GM21528 (cell line): Measurements from ENCODE around the gene B4GALNT4.

Experiments
- ATAC-seq: cut with Tn5 transposase; IDR thresholded peaks from one replicate; pipeline ENCODE4 v1.9.1; 2021; ENCODE audit warnings: mild to moderate bottlenecking, moderate library complexity; ENCODE audit not compliant: unreplicated experiment, low FRiP score

B4GALNT4 gene

GRCh38 chr11:372809-373715, 3.8 kb downstream of the B4GALNT4 start:
- ATAC-seq: no peak

- ATAC-seq: no peak
Measured at GRCh38 chr11:373716-374551, 4.6 kb downstream of the B4GALNT4 start.

DNA sequence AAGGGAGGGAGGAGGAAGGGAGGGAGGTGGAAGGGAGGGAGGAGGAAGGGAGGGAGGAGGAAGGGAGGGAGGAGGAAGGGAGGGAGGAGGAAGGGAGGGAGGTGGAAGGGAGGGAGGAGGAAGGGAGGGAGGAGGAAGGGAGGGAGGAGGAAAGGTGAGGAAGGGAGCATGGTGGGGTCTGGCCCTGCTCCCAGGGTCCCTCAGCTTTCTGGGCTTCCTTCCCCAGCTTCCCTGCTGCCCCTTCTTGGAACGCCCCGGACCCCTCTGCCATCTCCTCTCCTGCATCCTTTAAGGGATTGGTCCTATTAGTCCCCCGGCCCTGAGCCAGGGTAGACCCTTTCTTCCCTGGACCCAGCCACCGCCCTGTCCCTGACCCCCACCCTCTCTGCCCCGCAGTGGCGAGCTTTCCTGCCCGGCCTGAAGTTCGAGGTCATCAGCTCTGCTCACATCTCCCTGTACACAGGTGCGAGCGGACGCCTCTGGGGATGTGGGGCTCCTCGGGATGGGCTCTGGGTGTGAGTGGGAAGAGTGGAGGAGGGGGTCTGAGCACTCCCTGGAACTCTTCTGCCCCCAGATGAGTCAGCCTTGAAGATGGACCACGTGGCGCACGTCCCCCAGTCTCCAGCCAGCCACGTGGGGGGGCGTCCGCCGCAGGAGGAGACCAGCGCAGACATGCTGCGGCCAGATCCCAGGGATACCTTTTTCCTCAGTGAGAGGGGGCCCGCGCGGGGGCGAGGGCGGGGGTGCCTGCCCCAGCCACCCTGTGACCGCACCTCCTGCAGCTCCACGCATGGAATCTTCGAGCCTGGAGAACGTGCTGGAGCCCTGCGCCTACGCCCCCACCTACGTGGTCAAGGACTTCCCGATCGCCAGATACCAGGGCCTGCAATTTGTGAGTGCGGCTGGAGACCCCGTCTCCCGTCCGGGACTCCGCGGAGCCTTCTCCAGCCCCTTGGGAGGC, 6.0 kb downstream of the B4GALNT4 start:
- no peak for ATAC-seq

DNA sequence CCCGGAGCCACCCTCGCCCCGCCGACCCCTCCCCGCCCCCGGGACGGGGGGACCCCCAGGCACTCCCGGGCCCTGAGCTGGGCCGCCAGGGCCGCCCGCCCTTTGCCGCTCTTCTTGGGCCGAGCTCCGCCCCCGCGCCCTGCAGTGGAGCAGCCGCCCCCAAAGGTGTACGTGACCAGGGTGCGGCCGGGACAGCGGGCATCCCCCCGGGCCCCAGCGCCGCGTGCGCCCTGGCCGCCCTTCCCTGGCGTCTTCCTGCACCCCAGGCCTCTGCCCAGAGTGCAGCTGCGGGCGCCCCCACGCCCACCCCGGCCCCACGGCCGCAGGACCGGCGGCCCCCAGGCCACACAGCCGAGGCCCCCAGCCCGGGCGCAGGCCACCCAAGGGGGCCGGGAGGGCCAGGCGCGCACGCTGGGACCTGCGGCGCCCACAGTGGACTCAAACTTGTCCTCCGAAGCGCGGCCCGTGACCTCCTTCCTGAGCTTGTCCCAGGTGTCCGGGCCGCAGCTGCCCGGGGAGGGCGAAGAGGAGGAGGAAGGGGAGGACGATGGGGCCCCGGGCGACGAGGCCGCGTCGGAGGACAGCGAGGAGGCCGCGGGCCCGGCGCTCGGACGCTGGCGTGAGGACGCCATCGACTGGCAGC, 7.4 kb downstream of the B4GALNT4 start:
- no peak for ATAC-seq

GRCh38 chr11:377174-377865, 8.0 kb downstream of the B4GALNT4 start:
- no peak for ATAC-seq

DNA sequence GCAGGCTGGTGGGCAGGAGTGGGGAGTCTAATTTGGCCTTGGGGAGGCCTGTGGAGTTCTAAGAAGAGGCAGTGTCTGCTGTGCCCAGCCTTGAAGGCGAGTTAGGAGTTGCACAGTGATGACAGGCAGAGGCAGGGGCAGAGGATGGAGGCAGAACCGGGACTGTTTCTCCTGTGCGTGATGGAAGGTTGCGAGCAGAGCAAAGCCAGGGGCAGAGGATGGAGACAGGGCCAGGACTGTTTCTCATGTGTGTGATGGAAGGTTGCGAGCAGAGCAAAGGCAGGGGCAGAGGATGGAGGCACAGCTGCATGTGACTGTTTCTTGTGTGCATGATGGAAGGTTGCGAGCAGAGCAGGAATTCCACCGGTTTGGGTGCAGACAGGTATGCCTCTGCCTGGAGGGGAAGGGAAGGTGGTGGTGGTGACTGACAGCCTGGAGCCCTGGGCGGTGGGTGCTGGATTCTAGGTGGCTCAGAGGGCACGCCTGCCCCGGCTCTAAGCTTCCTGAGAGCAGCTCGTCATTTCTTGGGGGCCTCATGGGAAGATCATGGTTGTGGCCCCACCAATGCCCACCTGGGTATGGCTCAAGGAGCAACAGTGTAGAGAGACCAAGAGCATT, 8.7 kb downstream of the B4GALNT4 start:
- ATAC-seq: no peak

- no peak for ATAC-seq
Measured at GRCh38 chr11:379205-380094, 10.2 kb downstream of the B4GALNT4 start.

GRCh38 chr11:380095-380480, 10.8 kb downstream of the B4GALNT4 start:
- no peak for ATAC-seq

GRCh38 chr11:380491-380890, 11.2 kb downstream of the B4GALNT4 start:
- ATAC-seq: no peak

DNA sequence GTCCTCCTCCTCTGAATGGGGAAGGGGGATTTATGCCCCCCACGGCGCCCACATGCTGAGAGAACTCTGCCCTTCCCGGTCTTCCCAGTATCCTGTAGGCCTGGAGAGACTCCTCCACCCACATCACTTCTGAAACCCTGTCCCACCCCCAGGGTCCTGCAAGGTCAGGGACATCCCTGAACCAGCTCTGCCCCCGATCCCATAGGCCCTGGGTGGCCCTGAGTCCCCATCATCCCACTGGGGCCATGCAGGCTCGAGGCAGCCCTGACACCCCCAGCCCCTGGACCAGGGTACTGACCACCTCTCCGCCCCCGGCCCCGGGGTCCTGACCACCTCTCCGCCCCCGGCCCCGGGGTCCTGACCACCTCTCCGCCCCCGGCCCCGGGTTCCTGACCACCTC, 11.7 kb downstream of the B4GALNT4 start:
- ATAC-seq: no peak

- ATAC-seq: no peak
Measured at GRCh38 chr11:381501-382072, 12.3 kb downstream of the B4GALNT4 start.

DNA sequence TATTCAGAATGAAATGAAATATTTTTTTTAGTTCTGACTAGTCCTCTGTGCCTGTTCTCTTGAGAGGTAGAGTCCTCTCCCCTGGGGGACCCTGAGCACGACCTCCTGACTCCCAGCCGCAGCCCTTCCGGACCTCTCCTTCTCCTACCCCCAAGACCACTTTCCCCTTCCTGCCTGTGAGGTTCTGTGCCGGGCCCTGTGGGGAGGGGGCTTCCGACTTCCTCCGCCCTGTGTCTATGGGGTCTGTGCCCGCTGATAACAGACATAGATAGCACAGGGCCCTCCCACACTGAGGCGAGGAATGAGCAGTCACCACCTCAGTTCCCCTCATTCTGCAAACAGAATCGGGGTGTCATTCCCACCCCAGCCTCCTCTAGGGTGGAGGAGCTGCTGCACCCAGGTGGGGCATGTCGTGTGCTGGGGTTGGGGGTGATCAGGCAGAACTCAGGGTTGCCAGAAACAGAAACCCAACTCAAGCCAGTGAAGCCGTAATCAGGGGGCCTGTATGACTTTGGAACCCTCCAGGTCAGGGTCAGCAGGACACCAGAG, 12.9 kb downstream of the B4GALNT4 start:
- no peak for ATAC-seq

- no peak for ATAC-seq
Measured at GRCh38 chr11:383431-383830, 14.1 kb downstream of the B4GALNT4 start.

- ATAC-seq: no peak
Measured at GRCh38 chr11:384511-384910, 15.2 kb downstream of the B4GALNT4 start.

GRCh38 chr11:385594-386351, 16.5 kb downstream of the B4GALNT4 start:
- ATAC-seq: no peak

- no peak for ATAC-seq
Measured at GRCh38 chr11:386483-386882, 17.2 kb downstream of the B4GALNT4 start.
